HG03469 (cell line): Measurements from ENCODE around the gene DAPK2.
"Not testable (repeated sequence)": the region's sequence is repeated elsewhere in the genome, so short reads cannot be mapped to it uniquely, and the experiment has no call there.

ENCODE experiments used
- ATAC-seq: cut with Tn5 transposase; IDR thresholded peaks from one replicate; pipeline ENCODE4 v1.9.1; 2021; ENCODE audit warnings: mild to moderate bottlenecking, moderate library complexity, moderate number of reproducible peaks; ENCODE audit not compliant: unreplicated experiment

The DAPK2 gene

GRCh38 chr15:64058279-64058678 is 12.0 kb upstream of the DAPK2 start:
- no peak for ATAC-seq

GRCh38 chr15:64053674-64054073 is 7.4 kb upstream of the DAPK2 start:
- ATAC-seq = not testable (repeated sequence)

- no peak for ATAC-seq
Measured at GRCh38 chr15:64052925-64053491, 6.7 kb upstream of the DAPK2 start.

GRCh38 chr15:64051407-64052259 is 5.3 kb upstream of the DAPK2 start:
- ATAC-seq = no peak

GRCh38 chr15:64051093-64051402 is 4.8 kb upstream of the DAPK2 start:
- ATAC-seq = no peak

GRCh38 chr15:64050281-64051092 is 4.2 kb upstream of the DAPK2 start:
- ATAC-seq = no peak

- no peak for ATAC-seq
Measured at GRCh38 chr15:64048781-64049460, 2.6 kb upstream of the DAPK2 start.

- ATAC-seq = no peak
Measured at GRCh38 chr15:64045774-64046420, 388 bp downstream of the DAPK2 start.

GRCh38 chr15:64045101-64045435 is 1.2 kb downstream of the DAPK2 start:
- ATAC-seq = no peak

- no peak for ATAC-seq
Measured at GRCh38 chr15:64044300-64045100, 1.8 kb downstream of the DAPK2 start.

GRCh38 chr15:64038878-64039610 is 7.2 kb downstream of the DAPK2 start:
- no peak for ATAC-seq

- no peak for ATAC-seq
Measured at GRCh38 chr15:64037966-64038365, 8.3 kb downstream of the DAPK2 start.

GRCh38 chr15:64037116-64037515 is 9.2 kb downstream of the DAPK2 start:
- ATAC-seq = no peak

- no peak for ATAC-seq
Measured at GRCh38 chr15:64035525-64035924, 10.8 kb downstream of the DAPK2 start.

- no peak for ATAC-seq
Measured at GRCh38 chr15:64034519-64034918, 11.8 kb downstream of the DAPK2 start.

- no peak for ATAC-seq
Measured at GRCh38 chr15:64032329-64032728, 14.0 kb downstream of the DAPK2 start.

- ATAC-seq = no peak
Measured at GRCh38 chr15:64030123-64030522, 16.2 kb downstream of the DAPK2 start.

- ATAC-seq = no peak
Measured at GRCh38 chr15:64029633-64030032, 16.7 kb downstream of the DAPK2 start.

- ATAC-seq = no peak
Measured at GRCh38 chr15:64029110-64029509, 17.2 kb downstream of the DAPK2 start.
